Gastrocnemius medialis (tissue), 4 donors: ENCODE data around the gene FDPS. TPM values are rescaled to one million over a fixed set of nuclear protein-coding genes. Genes with fewer than 3 reads are reported as not detected.
A peak's percentile ranks its signal among the peaks of the same experiment; 100 is the strongest.

Experiments
- ATAC-seq, 2 donors: fragments of 150-250 bp; one replicate each; pipeline ENCODE4 v1.9.1; 2016
- DNase-seq, 2 donors: peaks; one replicate each; pipeline ENCODE4 v3.0.0-alpha.2; 2019
- H3K27ac ChIP-seq, 4 donors: fragments of 200-600 bp; sonication (generic); 1 replicate in 1 of 4; 2 replicates in 3 of 4; pipeline ENCODE4 v1.5.1; 2016 to 2018; ENCODE audit warnings: mild to moderate bottlenecking in 2 of 4, moderate library complexity in 1 of 4
- H3K27me3 ChIP-seq, 3 donors: fragments of 200-600 bp; sonication (generic) in 2 of 3; 1 replicate in 1 of 3; 2 replicates in 2 of 3; pipeline versions ENCODE4 v1.5.1 to v1.6.0; 2016 to 2019; ENCODE audit warnings: mild to moderate bottlenecking in 1 of 3, moderate library complexity in 1 of 3
- H3K36me3 ChIP-seq, 2 donors: fragments of 200-600 bp; sonication (generic) in 1 of 2; one replicate each; pipeline ENCODE4 v1.5.1; 2017 to 2018
- H3K4me1 ChIP-seq, 2 donors: fragments of 200-600 bp; sonication (generic) in 1 of 2; one replicate each; pipeline ENCODE4 v1.5.1; 2016 to 2017; ENCODE audit warnings: mild to moderate bottlenecking in 2 of 2
- H3K4me3 ChIP-seq, 4 donors: fragments of 200-600 bp; sonication (generic) in 3 of 4; 1 replicate in 1 of 4; 2 replicates in 3 of 4; pipeline ENCODE4 v1.5.1; 2016 to 2019; ENCODE audit warnings: mild to moderate bottlenecking in 2 of 4
- H3K9me3 ChIP-seq, 3 donors: fragments of 200-600 bp; sonication (generic) in 2 of 3; 1 replicate in 1 of 3; 2 replicates in 2 of 3; pipeline ENCODE4 v1.5.1; 2016 to 2019
- POLR2A ChIP-seq, 2 donors: fragments of 450-650 bp; IDR thresholded peaks; one replicate each; pipeline ENCODE4 v1.6.1; 2017; ENCODE audit warnings: antibody characterized with exemption in 2 of 2, mild to moderate bottlenecking in 2 of 2, moderate library complexity in 2 of 2
- in situ Hi-C, 4 donors: fragments of 200-750 bp; cut with MboI; loops; one replicate each; pipeline versions ENCODE4 v1.15.0 to v1.8.0; 2017; ENCODE audit warnings: low sequenced_read_pairs in 4 of 4
- intact Hi-C: fragments of 100-400 bp; cut with DNase I; formaldehyde crosslinking; loops from one replicate; pipeline ENCODE4 v1.15.1; 2023; ENCODE audit warnings: low total_unique reads
- total RNA-seq, 4 donors: library from RNA; depleted of rRNA; stranded (reverse); fragments of >200 nt; gene quantifications; one replicate each; pipeline versions ENCODE4 v1.1.0 to v1.2.3, GENCODE V29; 2016
- TF ChIP-seq, protein P1 (sequence below), 5 experiments: fragments of 450-650 bp in 3 of 5; fragments of 200-600 bp in 2 of 5; sonication (generic) in 2 of 5; IDR thresholded peaks in 4 of 5; conservative IDR thresholded peaks in 1 of 5; 1 replicate in 4 of 5; 2 replicates in 1 of 5; pipeline ENCODE4 v1.5.1; 2016 to 2019; ENCODE audit warnings: antibody characterized with exemption in 5 of 5, mild to moderate bottlenecking in 3 of 5, moderate library complexity in 3 of 5

The FDPS gene
- total RNA-seq, 4 donors from 2014 or later: 47.6 to 65.4 (median 49.1) TPM

DNA sequence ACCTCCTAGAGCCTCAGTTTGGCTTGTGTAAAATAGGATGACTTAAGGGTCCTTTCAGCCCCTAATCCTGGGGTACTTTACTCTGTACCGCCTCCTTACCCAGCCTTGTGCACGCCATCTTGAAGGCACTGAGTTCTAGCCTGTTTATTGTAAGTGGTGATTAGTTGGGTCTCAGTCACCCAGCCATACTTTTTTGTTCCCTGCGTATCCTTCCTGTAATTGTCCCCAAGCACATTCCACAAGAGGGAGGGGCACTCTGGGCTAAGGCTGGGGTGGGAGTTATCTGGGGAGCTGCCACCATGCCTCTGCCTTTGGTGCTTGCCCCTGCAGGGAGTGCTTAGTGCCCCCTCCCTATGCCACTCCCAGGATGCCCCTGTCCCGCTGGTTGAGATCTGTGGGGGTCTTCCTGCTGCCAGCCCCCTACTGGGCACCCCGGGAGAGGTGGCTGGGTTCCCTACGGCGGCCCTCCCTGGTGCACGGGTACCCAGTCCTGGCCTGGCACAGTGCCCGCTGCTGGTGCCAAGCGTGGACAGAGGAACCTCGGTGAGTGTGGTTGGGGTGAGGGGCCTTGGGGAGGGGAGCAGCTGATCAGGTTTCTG is 856 bp downstream of the FDPS start:
- Histone ChIP-seq H3K4me3 (peak overlapping the region; percentile 86 to 97 (median 90)), H3K36me3 (peaks cover 0 to 13% of the 10 kb centered on the region in 2 donors), H3K9me3 (no peaks in the 10 kb centered on the region), H3K27me3 (no peaks in the 10 kb centered on the region), H3K4me1 (peaks cover 14% of the 10 kb centered on the region in 2 donors), H3K27ac (peak overlapping the region; percentile 83 to 93 (median 86))
- TF ChIP-seq POLR2A (IDR thresholded peaks at IDR 0.05): no peak
- TF ChIP-seq, protein P1, sequence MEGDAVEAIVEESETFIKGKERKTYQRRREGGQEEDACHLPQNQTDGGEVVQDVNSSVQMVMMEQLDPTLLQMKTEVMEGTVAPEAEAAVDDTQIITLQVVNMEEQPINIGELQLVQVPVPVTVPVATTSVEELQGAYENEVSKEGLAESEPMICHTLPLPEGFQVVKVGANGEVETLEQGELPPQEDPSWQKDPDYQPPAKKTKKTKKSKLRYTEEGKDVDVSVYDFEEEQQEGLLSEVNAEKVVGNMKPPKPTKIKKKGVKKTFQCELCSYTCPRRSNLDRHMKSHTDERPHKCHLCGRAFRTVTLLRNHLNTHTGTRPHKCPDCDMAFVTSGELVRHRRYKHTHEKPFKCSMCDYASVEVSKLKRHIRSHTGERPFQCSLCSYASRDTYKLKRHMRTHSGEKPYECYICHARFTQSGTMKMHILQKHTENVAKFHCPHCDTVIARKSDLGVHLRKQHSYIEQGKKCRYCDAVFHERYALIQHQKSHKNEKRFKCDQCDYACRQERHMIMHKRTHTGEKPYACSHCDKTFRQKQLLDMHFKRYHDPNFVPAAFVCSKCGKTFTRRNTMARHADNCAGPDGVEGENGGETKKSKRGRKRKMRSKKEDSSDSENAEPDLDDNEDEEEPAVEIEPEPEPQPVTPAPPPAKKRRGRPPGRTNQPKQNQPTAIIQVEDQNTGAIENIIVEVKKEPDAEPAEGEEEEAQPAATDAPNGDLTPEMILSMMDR (IDR thresholded peaks at IDR 0.05 in 4 of 5, conservative IDR thresholded peaks at IDR 0.05 in 1 of 5): no peak
- in situ Hi-C loops (loop anchor here in 2 of 4 donors (10.0 kb wide), 2 partner anchors 45 to 55 kb away; partner anchors contain the start of genes ENTREP3 (in 1 of the 2) and SCAMP3 (in 1 of the 2)), intact Hi-C loops (loop anchor here (2.0 to 5.0 kb wide), 3 partner anchors 55 to 102 kb away; partner anchors contain the start of genes ENTREP3, MTX1 and THBS3)
- DNase-seq: no peak
- ATAC-seq: no peak

DNA sequence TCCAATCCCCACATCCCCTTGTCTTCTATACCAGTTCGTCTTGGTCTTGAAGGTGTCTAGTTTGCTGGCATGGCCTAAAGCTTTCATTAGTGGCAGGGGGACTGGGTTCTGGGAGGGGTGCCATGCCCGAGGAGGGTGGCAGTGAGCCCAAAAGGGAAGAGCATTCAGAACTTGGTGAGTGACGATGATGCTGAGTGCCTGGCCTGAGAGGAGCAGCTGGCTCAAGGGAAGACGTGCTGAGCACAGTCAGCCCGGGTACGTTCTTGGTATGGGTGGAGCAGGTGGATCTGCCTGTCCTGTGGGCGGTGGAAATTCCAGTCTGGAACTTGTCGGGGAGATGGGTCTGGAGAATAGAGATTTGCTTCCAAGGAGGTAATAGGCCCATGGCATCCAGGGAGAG is 4.6 kb downstream of the FDPS start:
- DNase-seq (no peak), ATAC-seq (no peak)
- TF ChIP-seq POLR2A (IDR thresholded peaks at IDR 0.05): no peak
- TF ChIP-seq, protein P1 (IDR thresholded peaks at IDR 0.05 in 4 of 5, conservative IDR thresholded peaks at IDR 0.05 in 1 of 5): no peak
- Histone ChIP-seq H3K4me1 (peaks cover 14% of the 10 kb centered on the region in 2 donors), H3K9me3 (no peaks in the 10 kb centered on the region), H3K4me3 (no peak overlapping the region), H3K36me3 (peaks cover 0 to 21% of the 10 kb centered on the region in 2 donors), H3K27me3 (no peaks in the 10 kb centered on the region), H3K27ac (no peak overlapping the region)
- intact Hi-C loops: no loop called here
- in situ Hi-C loops: loop anchor here in 2 of 4 donors (10.0 kb wide), 2 partner anchors 48 to 58 kb away; partner anchors contain the start of genes ENTREP3 (in 1 of the 2) and SCAMP3 (in 1 of the 2)

DNA sequence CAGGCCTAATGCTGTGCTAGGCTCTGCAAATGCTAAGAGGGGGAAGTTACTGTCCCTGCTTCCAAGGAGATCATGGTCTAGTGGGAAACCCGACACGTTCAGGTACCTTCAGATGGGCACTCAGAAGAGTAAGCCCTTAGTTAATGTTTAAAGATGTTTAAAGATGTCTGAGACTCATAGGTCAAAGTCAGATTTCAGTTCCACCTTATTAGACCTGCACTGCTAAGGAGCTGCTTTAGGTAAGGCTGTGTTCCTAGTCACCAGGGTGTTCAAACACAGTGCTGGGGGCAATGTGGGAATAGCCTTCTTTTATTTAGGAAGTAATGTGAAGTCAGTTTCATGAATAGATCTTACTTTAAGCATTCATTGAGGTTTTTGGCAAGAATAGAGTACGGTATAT is 8.3 kb downstream of the FDPS start:
- DNase-seq: no peak

DNA sequence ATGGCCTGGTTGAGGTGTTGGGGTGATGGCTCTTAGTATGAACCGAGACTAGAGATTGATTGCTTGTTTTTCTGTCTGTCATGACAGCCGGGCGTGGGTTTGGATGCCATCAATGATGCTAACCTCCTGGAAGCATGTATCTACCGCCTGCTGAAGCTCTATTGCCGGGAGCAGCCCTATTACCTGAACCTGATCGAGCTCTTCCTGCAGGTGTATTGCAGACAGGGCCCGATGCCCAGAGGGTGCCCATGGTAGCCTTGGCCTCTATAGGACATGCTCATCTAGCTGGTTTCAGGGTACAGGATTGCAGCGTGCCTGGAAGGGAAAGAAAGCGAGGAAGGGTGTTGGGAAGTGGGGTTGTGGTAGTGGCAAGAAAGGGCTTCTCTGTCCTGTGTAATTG is 9.4 kb downstream of the FDPS start:
- DNase-seq: no peak
- no peak overlapping the region for H3K4me3 ChIP-seq
- ATAC-seq: no peak
- intact Hi-C loops (no loop called here), in situ Hi-C loops (loop anchor here in 3 of 4 donors (5.0 to 10.0 kb wide), 3 partner anchors 36 to 63 kb away; partner anchors contain the start of genes ENTREP3 (in 1 of the 3) and SCAMP3 (in 1 of the 3))
- H3K4me1 ChIP-seq: peaks cover 16 to 27% of the 10 kb centered on the region in 2 donors
- no peak overlapping the region for H3K27ac ChIP-seq
- TF ChIP-seq, protein P1 (IDR thresholded peaks at IDR 0.05 in 4 of 5, conservative IDR thresholded peaks at IDR 0.05 in 1 of 5): no peak
- TF ChIP-seq POLR2A (IDR thresholded peaks at IDR 0.05): no peak
- no peaks in the 10 kb centered on the region for H3K9me3 ChIP-seq
- H3K27me3 ChIP-seq: no peaks in the 10 kb centered on the region
- H3K36me3 ChIP-seq: peaks cover 0 to 16% of the 10 kb centered on the region in 2 donors

More for the DNA sequence above, 8.3 kb downstream of the FDPS start:
- Histone ChIP-seq H3K4me3 (no peak overlapping the region), H3K36me3 (peaks cover 0 to 22% of the 10 kb centered on the region in 2 donors), H3K9me3 (no peaks in the 10 kb centered on the region), H3K27ac (no peak overlapping the region), H3K27me3 (no peaks in the 10 kb centered on the region), H3K4me1 (peaks cover 9 to 15% of the 10 kb centered on the region in 2 donors)
- ATAC-seq: no peak
- in situ Hi-C loops (loop anchor here in 3 of 4 donors (5.0 to 10.0 kb wide), 3 partner anchors 35 to 62 kb away; partner anchors contain the start of genes ENTREP3 (in 1 of the 3) and SCAMP3 (in 1 of the 3)), intact Hi-C loops (no loop called here)
- TF ChIP-seq, protein P1 (IDR thresholded peaks at IDR 0.05 in 4 of 5, conservative IDR thresholded peaks at IDR 0.05 in 1 of 5): no peak
- TF ChIP-seq POLR2A (IDR thresholded peaks at IDR 0.05): no peak
